Measurements from ENCODE around the gene PKNOX2. TPM values are rescaled to one million over a fixed set of nuclear protein-coding genes. Genes with fewer than 3 reads are reported as not detected.

Gene PKNOX2
- total and polyA plus RNA-seq, 9 of the 15 experiments (the other 6 are each of a cell fraction or from before 2014, with no cell fraction given): not detected

GRCh38 chr11:125401235-125401634 lies 236.7 kb downstream of the PKNOX2 start:
- Histone ChIP-seq H3K9me1 (ENCODE audit: control insufficient read depth, insufficient read depth, low read length) (no peaks in the 10 kb centered on the region), H3K27ac (ENCODE audit: extremely low read depth, low read depth, low read length) (no peak overlapping the region), H3K27me3 (ENCODE audit: control insufficient read depth in 2 of 2, insufficient read depth in 2 of 2, low read length in 2 of 2) (peaks cover 55 to 84% of the 10 kb centered on the region in 2 experiments), H3K36me3 (ENCODE audit: control insufficient read depth, insufficient read depth, low read length) (no peaks in the 10 kb centered on the region), H3K79me2 (ENCODE audit: control insufficient read depth, insufficient read depth, low read length) (no peaks in the 10 kb centered on the region), H3K9me3 (replicated peaks; ENCODE audit: control insufficient read depth, insufficient read depth, low read depth, low read length) (no peaks in the 10 kb centered on the region), H3K4me3 (no peak overlapping the region), H4K20me1 (replicated peaks; ENCODE audit: control insufficient read depth, insufficient read depth, low read length) (peaks cover 3% of the 10 kb centered on the region; the same call in 1 of the 2 replicates), H3K4me1 (replicated peaks in 1 of 2; ENCODE audit: control insufficient read depth in 2 of 2, insufficient read depth in 2 of 2, low read length in 2 of 2) (peaks cover 0 to 4% of the 10 kb centered on the region in 2 experiments; a peak in 3 of 5 replicates), H2AFZ (ENCODE audit: low read depth, low read length) (no peak overlapping the region), H3K4me2 (ENCODE audit: insufficient read depth, low read length) (no peak overlapping the region), H3K9ac (ENCODE audit: insufficient read depth in 1 of 2, low read depth in 2 of 2, low read length in 2 of 2) (no peak overlapping the region)
- POLR2A ChIA-PET: interaction anchor here (0.6 to 1.1 kb wide), 3 partner anchors 25 to 1791 kb away, joined by 3 to 4 read pairs (median 3); no protein-coding TSS in a partner anchor
- FAIRE-seq (no peak), DNase-seq (ENCODE audit: extremely low read depth in 1 of 4, low spot score in 3 of 4) (no peak), ATAC-seq (no peak)
- BruUV-seq (replicated peaks): no TSS peak
- TF ChIP-seq SPI1 (IDR thresholded peaks at IDR 0.05; ENCODE audit: borderline replicate concordance, low read depth, low read length): no peak
- no peak for TF ChIP-seq TAF7 (tag; IDR thresholded peaks at IDR 0.05)
- TF ChIP-seq RBM15 (IDR thresholded peaks at IDR 0.05; ENCODE audit: insufficient read depth, low read length): no peak
- TF ChIP-seq RFX5 (IDR thresholded peaks at IDR 0.05; ENCODE audit: low read depth, low read length): no peak
- no peak for TF ChIP-seq KDM1A (IDR thresholded peaks at IDR 0.05)
- TF ChIP-seq, protein P1, sequence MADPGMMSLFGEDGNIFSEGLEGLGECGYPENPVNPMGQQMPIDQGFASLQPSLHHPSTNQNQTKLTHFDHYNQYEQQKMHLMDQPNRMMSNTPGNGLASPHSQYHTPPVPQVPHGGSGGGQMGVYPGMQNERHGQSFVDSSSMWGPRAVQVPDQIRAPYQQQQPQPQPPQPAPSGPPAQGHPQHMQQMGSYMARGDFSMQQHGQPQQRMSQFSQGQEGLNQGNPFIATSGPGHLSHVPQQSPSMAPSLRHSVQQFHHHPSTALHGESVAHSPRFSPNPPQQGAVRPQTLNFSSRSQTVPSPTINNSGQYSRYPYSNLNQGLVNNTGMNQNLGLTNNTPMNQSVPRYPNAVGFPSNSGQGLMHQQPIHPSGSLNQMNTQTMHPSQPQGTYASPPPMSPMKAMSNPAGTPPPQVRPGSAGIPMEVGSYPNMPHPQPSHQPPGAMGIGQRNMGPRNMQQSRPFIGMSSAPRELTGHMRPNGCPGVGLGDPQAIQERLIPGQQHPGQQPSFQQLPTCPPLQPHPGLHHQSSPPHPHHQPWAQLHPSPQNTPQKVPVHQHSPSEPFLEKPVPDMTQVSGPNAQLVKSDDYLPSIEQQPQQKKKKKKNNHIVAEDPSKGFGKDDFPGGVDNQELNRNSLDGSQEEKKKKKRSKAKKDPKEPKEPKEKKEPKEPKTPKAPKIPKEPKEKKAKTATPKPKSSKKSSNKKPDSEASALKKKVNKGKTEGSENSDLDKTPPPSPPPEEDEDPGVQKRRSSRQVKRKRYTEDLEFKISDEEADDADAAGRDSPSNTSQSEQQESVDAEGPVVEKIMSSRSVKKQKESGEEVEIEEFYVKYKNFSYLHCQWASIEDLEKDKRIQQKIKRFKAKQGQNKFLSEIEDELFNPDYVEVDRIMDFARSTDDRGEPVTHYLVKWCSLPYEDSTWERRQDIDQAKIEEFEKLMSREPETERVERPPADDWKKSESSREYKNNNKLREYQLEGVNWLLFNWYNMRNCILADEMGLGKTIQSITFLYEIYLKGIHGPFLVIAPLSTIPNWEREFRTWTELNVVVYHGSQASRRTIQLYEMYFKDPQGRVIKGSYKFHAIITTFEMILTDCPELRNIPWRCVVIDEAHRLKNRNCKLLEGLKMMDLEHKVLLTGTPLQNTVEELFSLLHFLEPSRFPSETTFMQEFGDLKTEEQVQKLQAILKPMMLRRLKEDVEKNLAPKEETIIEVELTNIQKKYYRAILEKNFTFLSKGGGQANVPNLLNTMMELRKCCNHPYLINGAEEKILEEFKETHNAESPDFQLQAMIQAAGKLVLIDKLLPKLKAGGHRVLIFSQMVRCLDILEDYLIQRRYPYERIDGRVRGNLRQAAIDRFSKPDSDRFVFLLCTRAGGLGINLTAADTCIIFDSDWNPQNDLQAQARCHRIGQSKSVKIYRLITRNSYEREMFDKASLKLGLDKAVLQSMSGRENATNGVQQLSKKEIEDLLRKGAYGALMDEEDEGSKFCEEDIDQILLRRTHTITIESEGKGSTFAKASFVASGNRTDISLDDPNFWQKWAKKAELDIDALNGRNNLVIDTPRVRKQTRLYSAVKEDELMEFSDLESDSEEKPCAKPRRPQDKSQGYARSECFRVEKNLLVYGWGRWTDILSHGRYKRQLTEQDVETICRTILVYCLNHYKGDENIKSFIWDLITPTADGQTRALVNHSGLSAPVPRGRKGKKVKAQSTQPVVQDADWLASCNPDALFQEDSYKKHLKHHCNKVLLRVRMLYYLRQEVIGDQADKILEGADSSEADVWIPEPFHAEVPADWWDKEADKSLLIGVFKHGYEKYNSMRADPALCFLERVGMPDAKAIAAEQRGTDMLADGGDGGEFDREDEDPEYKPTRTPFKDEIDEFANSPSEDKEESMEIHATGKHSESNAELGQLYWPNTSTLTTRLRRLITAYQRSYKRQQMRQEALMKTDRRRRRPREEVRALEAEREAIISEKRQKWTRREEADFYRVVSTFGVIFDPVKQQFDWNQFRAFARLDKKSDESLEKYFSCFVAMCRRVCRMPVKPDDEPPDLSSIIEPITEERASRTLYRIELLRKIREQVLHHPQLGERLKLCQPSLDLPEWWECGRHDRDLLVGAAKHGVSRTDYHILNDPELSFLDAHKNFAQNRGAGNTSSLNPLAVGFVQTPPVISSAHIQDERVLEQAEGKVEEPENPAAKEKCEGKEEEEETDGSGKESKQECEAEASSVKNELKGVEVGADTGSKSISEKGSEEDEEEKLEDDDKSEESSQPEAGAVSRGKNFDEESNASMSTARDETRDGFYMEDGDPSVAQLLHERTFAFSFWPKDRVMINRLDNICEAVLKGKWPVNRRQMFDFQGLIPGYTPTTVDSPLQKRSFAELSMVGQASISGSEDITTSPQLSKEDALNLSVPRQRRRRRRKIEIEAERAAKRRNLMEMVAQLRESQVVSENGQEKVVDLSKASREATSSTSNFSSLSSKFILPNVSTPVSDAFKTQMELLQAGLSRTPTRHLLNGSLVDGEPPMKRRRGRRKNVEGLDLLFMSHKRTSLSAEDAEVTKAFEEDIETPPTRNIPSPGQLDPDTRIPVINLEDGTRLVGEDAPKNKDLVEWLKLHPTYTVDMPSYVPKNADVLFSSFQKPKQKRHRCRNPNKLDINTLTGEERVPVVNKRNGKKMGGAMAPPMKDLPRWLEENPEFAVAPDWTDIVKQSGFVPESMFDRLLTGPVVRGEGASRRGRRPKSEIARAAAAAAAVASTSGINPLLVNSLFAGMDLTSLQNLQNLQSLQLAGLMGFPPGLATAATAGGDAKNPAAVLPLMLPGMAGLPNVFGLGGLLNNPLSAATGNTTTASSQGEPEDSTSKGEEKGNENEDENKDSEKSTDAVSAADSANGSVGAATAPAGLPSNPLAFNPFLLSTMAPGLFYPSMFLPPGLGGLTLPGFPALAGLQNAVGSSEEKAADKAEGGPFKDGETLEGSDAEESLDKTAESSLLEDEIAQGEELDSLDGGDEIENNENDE (IDR thresholded peaks at IDR 0.05; ENCODE audit: low read depth, low read length): peak; percentile 93
- CTCF ChIA-PET (ENCODE audit: low intra/inter-chr PET ratio): no interaction called here
- intact Hi-C loops (cut with micrococcal nuclease) (loop anchor here (10.0 kb wide), 1 partner anchor 46 kb away; no protein-coding TSS in a partner anchor), in situ Hi-C loops (cut with MboI) (no loop called here)
- under 1% methylated on average over 12 of the region's 12 CpGs for WGBS (ENCODE audit: insufficient coverage, low coverage, missing lambda C conversion rate)
